Astrocyte of the spinal cord (primary cell): ENCODE data around the gene KAZN.

Experiments used
- DNase-seq: peaks from one replicate; pipeline ENCODE4 v3.0.0; 2011; ENCODE audit warnings: low read depth, low spot score
- H3K4me3 ChIP-seq: 2 replicates; pipeline ENCODE4 v1.5.1; 2011; ENCODE audit warnings: low read depth, mild to moderate bottlenecking, low read length, moderate library complexity
- in situ Hi-C: cut with HindIII; loops from 2 replicates; pipeline ENCODE4 v1.10.0; 2017; ENCODE audit warnings: low sequenced_read_pairs
- TF ChIP-seq, protein P1 (sequence below): IDR thresholded peaks from 2 replicates; pipeline ENCODE4 v1.5.1; 2012; ENCODE audit warnings: low read depth, mild to moderate bottlenecking, low read length, inconsistent platforms

Gene KAZN

DNA sequence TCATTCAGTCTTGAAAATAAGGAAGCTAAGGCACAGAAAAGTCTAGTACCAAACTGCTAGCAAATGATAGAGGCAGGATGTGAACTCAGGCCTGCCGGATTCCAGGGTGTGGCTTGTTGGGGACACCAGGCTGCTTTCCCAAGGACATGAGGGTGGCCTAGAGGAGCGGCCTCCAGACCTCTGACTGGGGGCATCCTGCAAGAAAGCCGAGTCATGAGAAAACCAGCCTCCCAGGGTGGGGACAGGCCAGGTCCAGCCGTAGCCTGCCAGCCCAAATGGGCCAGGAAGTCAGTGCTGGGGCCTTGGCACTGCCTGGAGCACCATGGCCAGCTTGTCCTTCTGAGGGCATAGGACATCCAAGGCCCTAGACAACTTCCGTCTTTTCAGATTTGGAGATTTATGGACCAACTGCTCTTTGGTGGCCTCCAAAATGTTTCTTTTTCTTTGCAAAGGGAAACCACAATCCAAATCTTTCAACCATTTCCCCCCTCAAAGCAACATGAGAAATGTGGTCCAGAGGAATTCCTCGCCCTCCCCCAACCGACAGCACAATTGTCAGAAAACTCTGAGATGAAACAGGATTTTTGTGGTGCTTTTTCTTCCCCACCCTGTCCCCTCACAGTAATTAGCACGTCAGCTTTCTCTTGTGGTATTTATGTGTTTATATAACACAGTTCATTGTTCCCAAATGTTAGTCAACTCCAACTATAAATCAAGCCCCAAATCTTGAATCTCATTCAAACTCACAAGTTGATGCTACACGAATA is 212.3 kb downstream of the KAZN start:
- no peak for DNase-seq
- in situ Hi-C loops: no loop called here
- TF ChIP-seq, protein P1, sequence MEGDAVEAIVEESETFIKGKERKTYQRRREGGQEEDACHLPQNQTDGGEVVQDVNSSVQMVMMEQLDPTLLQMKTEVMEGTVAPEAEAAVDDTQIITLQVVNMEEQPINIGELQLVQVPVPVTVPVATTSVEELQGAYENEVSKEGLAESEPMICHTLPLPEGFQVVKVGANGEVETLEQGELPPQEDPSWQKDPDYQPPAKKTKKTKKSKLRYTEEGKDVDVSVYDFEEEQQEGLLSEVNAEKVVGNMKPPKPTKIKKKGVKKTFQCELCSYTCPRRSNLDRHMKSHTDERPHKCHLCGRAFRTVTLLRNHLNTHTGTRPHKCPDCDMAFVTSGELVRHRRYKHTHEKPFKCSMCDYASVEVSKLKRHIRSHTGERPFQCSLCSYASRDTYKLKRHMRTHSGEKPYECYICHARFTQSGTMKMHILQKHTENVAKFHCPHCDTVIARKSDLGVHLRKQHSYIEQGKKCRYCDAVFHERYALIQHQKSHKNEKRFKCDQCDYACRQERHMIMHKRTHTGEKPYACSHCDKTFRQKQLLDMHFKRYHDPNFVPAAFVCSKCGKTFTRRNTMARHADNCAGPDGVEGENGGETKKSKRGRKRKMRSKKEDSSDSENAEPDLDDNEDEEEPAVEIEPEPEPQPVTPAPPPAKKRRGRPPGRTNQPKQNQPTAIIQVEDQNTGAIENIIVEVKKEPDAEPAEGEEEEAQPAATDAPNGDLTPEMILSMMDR: no peak
- H3K4me3 ChIP-seq: no peak overlapping the region

DNA sequence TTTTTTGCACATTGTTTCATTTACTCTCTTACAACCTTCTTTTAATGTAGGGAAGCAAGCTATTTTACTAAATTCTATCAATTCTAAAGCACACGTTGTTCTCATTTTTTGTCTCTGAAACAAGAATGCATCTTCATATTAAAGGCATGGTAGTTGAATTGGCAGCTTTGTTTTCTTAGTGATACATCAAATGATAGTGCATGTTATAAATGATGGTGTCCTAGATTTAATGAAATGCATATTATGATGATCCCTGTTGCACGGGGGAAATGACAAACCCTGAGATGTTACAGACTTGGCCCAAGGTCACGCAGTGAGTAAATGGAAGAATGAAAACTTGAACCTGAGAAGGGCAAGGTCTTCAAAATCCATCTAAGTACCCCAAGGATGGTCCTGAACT is 213.1 kb downstream of the KAZN start:
- DNase-seq: no peak
- TF ChIP-seq, protein P1: no peak
- in situ Hi-C loops: no loop called here
- no peak overlapping the region for H3K4me3 ChIP-seq

DNA sequence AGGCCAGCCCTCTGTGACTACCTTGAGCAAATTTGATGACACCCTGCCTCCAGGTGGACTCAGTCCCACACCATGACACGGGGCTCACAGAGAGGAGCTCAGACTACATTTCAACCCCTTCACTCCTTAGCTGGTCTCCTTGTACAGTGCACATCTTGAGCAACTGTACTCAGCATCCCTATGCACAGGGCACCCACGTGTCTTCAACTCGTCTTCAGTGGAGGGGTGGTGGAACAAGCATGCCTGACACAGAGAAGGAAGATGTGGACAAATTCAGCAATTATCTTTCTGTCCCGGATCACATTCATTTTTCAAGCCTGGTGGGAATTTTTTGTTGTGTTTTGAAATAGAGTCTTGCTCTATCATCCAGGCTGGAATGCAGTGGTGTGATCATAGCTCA is 213.7 kb downstream of the KAZN start:
- no peak for DNase-seq
- H3K4me3 ChIP-seq: no peak overlapping the region
- in situ Hi-C loops: no loop called here
- TF ChIP-seq, protein P1: no peak

DNA sequence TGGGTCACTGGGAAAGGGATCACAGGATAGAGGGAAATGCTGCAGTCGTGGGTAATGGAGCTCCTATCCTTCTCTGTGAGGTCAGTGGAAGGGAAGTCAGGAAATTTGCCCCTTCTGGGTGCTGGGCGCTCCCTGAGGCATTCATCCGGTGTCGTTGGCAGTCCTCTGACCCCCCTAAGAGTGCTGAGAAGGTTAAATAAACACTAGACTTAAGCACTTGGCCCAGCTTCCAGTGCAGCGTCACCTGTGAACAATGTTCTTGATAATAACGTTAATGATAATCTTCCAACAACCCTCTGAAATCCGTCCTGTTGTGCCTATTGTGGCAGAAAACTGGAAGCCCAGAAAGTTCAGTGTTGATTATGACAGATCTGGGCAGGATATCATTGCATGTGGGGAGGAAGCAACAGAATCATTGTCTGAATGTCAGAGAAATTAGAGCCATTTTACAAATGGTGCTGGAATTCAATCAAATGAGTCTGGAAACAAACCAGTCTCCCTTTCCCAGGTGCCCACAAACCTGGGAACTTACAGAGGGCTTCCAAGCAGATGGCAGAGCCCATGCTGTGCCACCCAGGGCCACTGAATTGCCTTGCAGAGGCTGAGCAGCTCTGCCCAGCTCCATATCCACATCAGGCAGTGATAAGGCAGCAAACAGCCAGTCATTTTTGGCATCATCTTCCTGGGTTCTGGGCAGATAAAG is 216.8 kb downstream of the KAZN start:
- in situ Hi-C loops: no loop called here

DNA sequence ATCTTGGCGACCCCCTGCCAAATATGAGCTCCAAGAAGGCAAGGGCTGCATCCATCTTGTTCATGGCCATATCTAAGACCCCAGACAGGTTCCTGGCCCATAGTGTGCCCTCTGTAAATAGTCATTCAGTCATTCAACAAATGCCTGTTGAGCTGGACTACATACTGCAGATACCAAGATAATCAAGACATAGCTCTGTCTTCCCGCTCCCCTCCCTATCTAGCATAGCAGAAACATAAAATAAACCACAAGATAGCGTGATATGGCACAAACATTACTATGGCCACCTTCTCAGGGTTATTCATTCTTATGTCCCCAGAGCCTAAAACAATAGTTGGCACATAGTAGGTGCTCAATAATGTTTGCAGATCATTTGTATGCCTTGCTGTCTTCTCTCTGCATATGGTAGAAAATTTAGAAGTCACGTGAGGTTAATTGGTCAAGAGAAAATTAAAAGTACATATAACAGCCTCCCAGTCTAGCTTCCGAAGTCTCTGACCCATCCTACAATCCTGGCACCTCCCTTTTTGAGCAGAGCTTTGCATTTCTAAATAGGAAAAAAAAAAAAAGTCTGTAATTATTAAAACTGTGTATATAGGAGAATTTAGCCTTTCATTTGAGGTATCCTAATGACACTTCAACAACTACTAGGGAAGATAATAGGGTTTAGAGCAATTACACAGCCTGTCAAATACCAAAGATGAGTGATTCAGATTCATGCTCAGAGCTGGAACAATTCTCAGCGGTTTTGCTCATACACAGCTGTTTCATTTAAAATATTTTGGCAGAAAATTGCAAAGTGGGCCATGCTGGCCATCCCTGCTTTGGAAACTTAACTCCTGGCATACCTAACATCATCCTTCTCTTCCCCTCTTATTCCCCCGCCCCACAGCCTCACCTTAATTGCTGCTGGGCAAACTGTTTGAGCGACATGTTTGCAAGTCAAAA is 219.0 kb downstream of the KAZN start:
- in situ Hi-C loops: no loop called here
- no peak overlapping the region for H3K4me3 ChIP-seq
- TF ChIP-seq, protein P1: no peak
- no peak for DNase-seq

More for the DNA sequence above, 216.8 kb downstream of the KAZN start:
- no peak overlapping the region for H3K4me3 ChIP-seq
- TF ChIP-seq, protein P1: no peak
- no peak for DNase-seq
